ENCODE data around the gene SEL1L3.
A peak's percentile ranks its signal among the peaks of the same experiment; 100 is the strongest.

SEL1L3 gene

DNA sequence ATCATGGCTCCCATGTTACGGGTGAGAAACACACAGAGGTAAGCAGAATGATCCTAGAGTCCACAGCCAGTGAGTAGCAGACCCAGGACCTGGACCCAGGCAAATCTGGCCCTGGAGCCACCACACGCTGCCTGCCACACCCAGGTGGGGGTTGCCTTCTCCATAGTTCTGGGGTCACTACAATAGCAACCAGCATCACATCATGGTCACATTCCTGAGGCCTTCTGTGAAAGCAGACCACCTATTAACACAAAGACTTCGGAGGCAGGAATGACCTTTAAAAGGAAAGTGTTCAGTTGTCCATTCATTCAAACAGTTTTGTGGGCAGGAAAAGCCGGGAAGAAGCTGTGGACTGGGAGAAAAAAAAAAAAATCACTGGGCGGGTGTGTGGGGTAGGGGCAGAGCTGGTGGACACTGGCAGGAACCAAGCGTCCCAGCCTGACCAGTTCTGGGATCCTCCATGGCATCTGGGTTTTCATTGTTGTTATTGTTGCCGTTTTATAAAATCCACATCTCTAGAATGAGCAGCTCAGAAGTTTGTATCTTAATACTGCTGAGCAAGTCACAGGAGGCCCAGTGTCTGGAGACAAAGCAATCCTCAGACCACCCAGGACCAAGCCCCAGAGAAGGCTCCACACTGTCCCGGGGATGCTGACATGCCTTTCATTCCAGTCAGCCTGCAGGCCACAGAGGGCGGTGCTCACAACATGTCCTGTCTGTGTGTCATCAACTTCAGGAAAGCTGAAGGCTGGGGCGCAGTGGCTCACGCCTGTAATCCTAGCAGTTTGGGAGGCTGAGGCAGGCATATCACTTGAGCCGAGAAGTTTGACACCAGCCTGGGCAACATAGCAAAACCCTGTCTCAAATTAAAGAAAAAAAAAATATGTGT, 67.0 kb downstream of the SEL1L3 start:
- H3K4me3 ChIP-seq (replicated peaks; ENCODE audit: low read depth, low read length): no peak overlapping the region
- peak; percentile 65 for DNase-seq (ENCODE audit: low read depth)
- TF ChIP-seq, protein P1, sequence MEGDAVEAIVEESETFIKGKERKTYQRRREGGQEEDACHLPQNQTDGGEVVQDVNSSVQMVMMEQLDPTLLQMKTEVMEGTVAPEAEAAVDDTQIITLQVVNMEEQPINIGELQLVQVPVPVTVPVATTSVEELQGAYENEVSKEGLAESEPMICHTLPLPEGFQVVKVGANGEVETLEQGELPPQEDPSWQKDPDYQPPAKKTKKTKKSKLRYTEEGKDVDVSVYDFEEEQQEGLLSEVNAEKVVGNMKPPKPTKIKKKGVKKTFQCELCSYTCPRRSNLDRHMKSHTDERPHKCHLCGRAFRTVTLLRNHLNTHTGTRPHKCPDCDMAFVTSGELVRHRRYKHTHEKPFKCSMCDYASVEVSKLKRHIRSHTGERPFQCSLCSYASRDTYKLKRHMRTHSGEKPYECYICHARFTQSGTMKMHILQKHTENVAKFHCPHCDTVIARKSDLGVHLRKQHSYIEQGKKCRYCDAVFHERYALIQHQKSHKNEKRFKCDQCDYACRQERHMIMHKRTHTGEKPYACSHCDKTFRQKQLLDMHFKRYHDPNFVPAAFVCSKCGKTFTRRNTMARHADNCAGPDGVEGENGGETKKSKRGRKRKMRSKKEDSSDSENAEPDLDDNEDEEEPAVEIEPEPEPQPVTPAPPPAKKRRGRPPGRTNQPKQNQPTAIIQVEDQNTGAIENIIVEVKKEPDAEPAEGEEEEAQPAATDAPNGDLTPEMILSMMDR (IDR thresholded peaks at IDR 0.05; ENCODE audit: low read length, missing control alignments): peak; percentile 6

- DNase-seq (ENCODE audit: low read depth): no peak
- TF ChIP-seq, protein P1 (IDR thresholded peaks at IDR 0.05; ENCODE audit: low read length, missing control alignments): no peak
- no peak overlapping the region for H3K4me3 ChIP-seq (replicated peaks; ENCODE audit: low read depth, low read length)
Observed at GRCh38 chr4:25795091-25795490, 67.7 kb downstream of the SEL1L3 start.

- DNase-seq (ENCODE audit: low read depth): no peak
- H3K4me3 ChIP-seq (replicated peaks; ENCODE audit: low read depth, low read length): no peak overlapping the region
- TF ChIP-seq, protein P1 (IDR thresholded peaks at IDR 0.05; ENCODE audit: low read length, missing control alignments): no peak
Observed at GRCh38 chr4:25792876-25793275, 69.9 kb downstream of the SEL1L3 start.

DNA sequence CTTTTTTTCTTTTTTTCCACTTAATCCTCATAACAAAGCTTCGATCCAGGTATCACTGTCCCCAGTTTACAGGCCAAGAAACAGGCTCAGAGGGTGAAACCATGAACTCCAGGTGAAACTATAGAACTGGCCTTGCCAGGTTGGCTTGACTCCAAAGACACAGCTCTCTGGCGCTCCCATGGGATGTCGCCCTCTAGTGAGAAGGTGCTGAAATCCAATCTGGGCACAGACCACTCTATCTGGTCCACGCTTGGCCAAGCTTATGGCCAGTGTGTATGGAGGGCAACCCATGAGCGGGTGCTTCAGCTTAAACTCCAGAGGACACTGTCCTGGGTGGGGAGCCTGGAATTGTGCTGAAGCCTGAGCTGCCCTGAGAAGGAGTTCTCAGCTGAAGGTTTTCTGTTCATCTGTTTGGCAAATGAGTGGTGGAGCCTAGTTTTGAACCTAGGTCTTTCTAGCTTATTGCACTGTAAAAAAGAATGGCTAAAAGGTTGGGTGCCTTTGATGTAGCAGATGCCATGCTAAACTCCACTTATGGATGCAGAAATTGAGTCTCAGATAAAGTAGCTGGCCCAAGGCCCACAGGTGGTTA, 70.5 kb downstream of the SEL1L3 start:
- TF ChIP-seq, protein P1 (IDR thresholded peaks at IDR 0.05; ENCODE audit: low read length, missing control alignments): peak; percentile 43
- no peak overlapping the region for H3K4me3 ChIP-seq (replicated peaks; ENCODE audit: low read depth, low read length)
- peak; percentile 23 for DNase-seq (ENCODE audit: low read depth)

- TF ChIP-seq, protein P1 (IDR thresholded peaks at IDR 0.05; ENCODE audit: low read length, missing control alignments): no peak
- DNase-seq (ENCODE audit: low read depth): no peak
- no peak overlapping the region for H3K4me3 ChIP-seq (replicated peaks; ENCODE audit: low read depth, low read length)
Observed at GRCh38 chr4:25790024-25790423, 72.8 kb downstream of the SEL1L3 start.

DNA sequence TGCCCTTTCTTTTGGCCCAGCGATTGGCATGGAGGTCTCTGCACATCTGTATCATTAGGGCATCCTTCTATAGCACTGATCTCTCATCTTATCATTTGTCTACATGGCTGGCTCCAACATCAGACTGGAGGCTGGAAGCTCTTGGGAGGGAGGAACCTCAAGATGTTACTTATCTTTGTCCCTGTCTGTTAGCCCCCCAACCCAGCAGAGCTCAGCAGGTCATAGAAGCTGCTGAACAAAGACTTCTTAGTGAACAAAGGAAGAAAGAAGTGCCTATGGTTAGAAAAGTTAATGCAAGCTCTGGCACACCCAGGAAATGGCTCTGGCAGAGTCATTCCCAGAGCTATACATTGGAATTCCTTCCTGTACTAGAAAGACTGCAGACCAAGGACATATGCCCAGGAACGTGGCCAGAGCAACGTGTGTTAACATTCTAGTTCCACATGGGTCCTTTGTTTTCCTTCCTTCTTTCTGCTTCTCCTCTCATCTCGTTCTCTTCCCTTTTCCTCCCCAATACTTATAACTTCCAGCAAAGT, 74.0 kb downstream of the SEL1L3 start:
- TF ChIP-seq, protein P1 (IDR thresholded peaks at IDR 0.05; ENCODE audit: low read length, missing control alignments): no peak
- DNase-seq (ENCODE audit: low read depth): no peak
- H3K4me3 ChIP-seq (replicated peaks; ENCODE audit: low read depth, low read length): no peak overlapping the region
